Bronchial epithelial cell (primary cell): ENCODE results near the gene TEX38. TPM values are rescaled to one million over a fixed set of nuclear protein-coding genes. Genes with fewer than 3 reads are reported as not detected.

Experiments used
- DNase-seq: peaks from one replicate; pipeline ENCODE4 v3.0.0-alpha.2; 2010; ENCODE audit warnings: low read depth
- FAIRE-seq: peaks from 2 replicates; lab custom pipeline; 2011; peaks lifted over from hg19 to GRCh38; lab: Jason Lieb, UNC
- H3K27me3 ChIP-seq: 2 replicates; pipeline ENCODE4 v1.5.1; 2011; ENCODE audit warnings: low read length; ENCODE audit not compliant: control insufficient read depth, insufficient read depth
- H3K36me3 ChIP-seq: 2 replicates; pipeline ENCODE4 v1.5.1; 2011; ENCODE audit warnings: low read length; ENCODE audit not compliant: control insufficient read depth, insufficient read depth
- H3K4me3 ChIP-seq: 2 replicates; pipeline ENCODE4 v1.5.1; 2011; ENCODE audit warnings: mild to moderate bottlenecking, low read depth, low read length, control low read depth
- CTCF ChIP-seq: IDR thresholded peaks from 2 replicates; pipeline ENCODE4 v1.5.1; 2011; ENCODE audit warnings: mild to moderate bottlenecking, moderate library complexity, low read length, control low read depth, inconsistent platforms; ENCODE audit not compliant: insufficient read depth, severe bottlenecking
- total RNA-seq: library from RNA; depleted of rRNA; stranded (reverse); fragments of >200 nt; gene quantifications from 2 replicates; pipeline ENCODE4 v1.2.1, GENCODE V29; 2014

Gene TEX38
- total RNA-seq, 1 donor from 2014 or later, result not detected

- H3K27me3 ChIP-seq, result no peaks in the 10 kb centered on the region
- no peak for FAIRE-seq
- peaks cover 14% of the 10 kb centered on the region for H3K36me3 ChIP-seq
- DNase-seq, result no peak
- no peak for TF ChIP-seq CTCF
- H3K4me3 ChIP-seq, result no peak overlapping the region
These were observed 8.3 kb downstream of the TEX38 start for GRCh38 chr1:46679789-46680573.

GRCh38 chr1:46681333-46682034 is 9.8 kb downstream of the TEX38 start:
- Histone ChIP-seq H3K4me3 (no peak overlapping the region), H3K27me3 (no peaks in the 10 kb centered on the region), H3K36me3 (peaks cover 14% of the 10 kb centered on the region)
- no peak for FAIRE-seq
- DNase-seq, result no peak
- TF ChIP-seq CTCF, result no peak

- H3K27me3 ChIP-seq, result no peaks in the 10 kb centered on the region
- no peak overlapping the region for H3K4me3 ChIP-seq
- FAIRE-seq (no peak), DNase-seq (no peak)
- TF ChIP-seq CTCF, result no peak
- H3K36me3 ChIP-seq, result peaks cover 15% of the 10 kb centered on the region
These were observed 10.4 kb downstream of the TEX38 start for GRCh38 chr1:46682064-46682463.

- DNase-seq (no peak), FAIRE-seq (no peak)
- no peak for TF ChIP-seq CTCF
- peaks cover 22% of the 10 kb centered on the region for H3K36me3 ChIP-seq
- no peaks in the 10 kb centered on the region for H3K27me3 ChIP-seq
- H3K4me3 ChIP-seq, result no peak overlapping the region
These were observed 13.0 kb downstream of the TEX38 start for GRCh38 chr1:46684670-46685069.

- DNase-seq (no peak), FAIRE-seq (no peak)
- Histone ChIP-seq H3K36me3 (peaks cover 28% of the 10 kb centered on the region), H3K27me3 (no peaks in the 10 kb centered on the region), H3K4me3 (no peak overlapping the region)
- no peak for TF ChIP-seq CTCF
These were observed 14.6 kb downstream of the TEX38 start for GRCh38 chr1:46686255-46686654.
